A549 (cell line): Measurements from ENCODE around the gene HIVEP3. TPM values are rescaled to one million over a fixed set of nuclear protein-coding genes. Genes with fewer than 3 reads are reported as not detected.

Experiments
- ATAC-seq, 2 experiments: fragments of 200-7000 bp in 1 of 2; fragments of >200 bp in 1 of 2; cut with Nextera tagmentation in 1 of 2; cut with Tn5 transposase in 1 of 2; 3 replicates each; pipeline versions ENCODE4 v1.8.0 to v1.9.1; 2018 to 2020; ENCODE audit warnings: mild to moderate bottlenecking in 1 of 2, moderate library complexity in 1 of 2
- CTCF ChIA-PET: fragments of 300-600 bp; sonication (Branson Sonifier 250); formaldehyde crosslinking; extraction: SDS; loops from one replicate; lab custom pipeline; 2021; ENCODE audit warnings: antibody characterized with exemption, inconsistent platforms; lab: Yijun Ruan, JAX
- POLR2A ChIA-PET: fragments of 350-600 bp; formaldehyde crosslinking; extraction: SDS; loops from one replicate; lab custom pipeline; 2021; ENCODE audit warnings: antibody characterized with exemption, inconsistent platforms; lab: Yijun Ruan, JAX
- DNase-seq, 2 experiments: peaks; one replicate each; pipeline versions ENCODE4 v3.0.0 to v3.0.0-alpha.2; 2011 to 2016; ENCODE audit warnings: low read depth in 1 of 2, low spot score in 1 of 2
- FAIRE-seq: peaks from 2 replicates; lab custom pipeline; 2011; peaks lifted over from hg19 to GRCh38; lab: Jason Lieb, UNC
- H3K27ac ChIP-seq, 2 experiments: fragments of >200 bp; sonication (Bioruptor Twin); formaldehyde crosslinking; 3 replicates each; pipeline ENCODE4 v1.5.1; 2016 to 2017
- H3K4me1 ChIP-seq: fragments of >200 bp; sonication (Bioruptor Twin); formaldehyde crosslinking; 3 replicates; pipeline ENCODE4 v1.6.1; 2016
- H3K4me2 ChIP-seq: fragments of >200 bp; sonication (Bioruptor Twin); formaldehyde crosslinking; 3 replicates; pipeline ENCODE4 v1.6.1; 2016
- H3K4me3 ChIP-seq: fragments of >200 bp; sonication (Bioruptor Twin); formaldehyde crosslinking; 3 replicates; pipeline ENCODE4 v1.5.1; 2016
- H3K9me3 ChIP-seq: fragments of >200 bp; sonication (Bioruptor Twin); formaldehyde crosslinking; 3 replicates; pipeline ENCODE4 v1.6.1; 2016
- BCL3 ChIP-seq: fragments of >200 bp; sonication (Bioruptor Twin); formaldehyde crosslinking; IDR thresholded peaks from 3 replicates; pipeline ENCODE4 v1.6.1; 2016
- BHLHE40 ChIP-seq: IDR thresholded peaks from 2 replicates; pipeline ENCODE4 v1.6.1; 2012; ENCODE audit warnings: low read depth, low read length, inconsistent platforms
- CBX8 ChIP-seq: fragments of 200-600 bp; sonication (generic); IDR thresholded peaks from 2 replicates; pipeline ENCODE4 v1.6.1; 2016
- CHD4 ChIP-seq: fragments of 200-600 bp; sonication (generic); IDR thresholded peaks from 2 replicates; pipeline ENCODE4 v1.6.1; 2016; ENCODE audit warnings: antibody characterized with exemption, mild to moderate bottlenecking, borderline replicate concordance
- E2F6 ChIP-seq: IDR thresholded peaks from 2 replicates; pipeline ENCODE4 v1.6.1; 2012; ENCODE audit warnings: low read depth, borderline replicate concordance
- EHMT2 ChIP-seq: fragments of 200-600 bp; sonication (generic); IDR thresholded peaks from 2 replicates; pipeline ENCODE4 v1.6.1; 2016; ENCODE audit warnings: antibody characterized with exemption, low read depth, mild to moderate bottlenecking, moderate library complexity
- ELK1 ChIP-seq: fragments of 150-350 bp; IDR thresholded peaks from 2 replicates; pipeline ENCODE4 v1.6.1; 2014; ENCODE audit warnings: low read depth, mild to moderate bottlenecking, low read length
- EP300 ChIP-seq, 2 experiments: fragments of >200 bp; sonication (Bioruptor Twin); formaldehyde crosslinking; IDR thresholded peaks; 2 replicates in 1 of 2; 3 replicates in 1 of 2; pipeline ENCODE4 v1.6.1; 2016 to 2017
- GATA3 ChIP-seq: IDR thresholded peaks from 2 replicates; pipeline ENCODE4 v1.6.1; 2012; ENCODE audit warnings: borderline replicate concordance
- HMGXB4 ChIP-seq: fragments of 250-450 bp; sonication (Bioruptor Pico); IDR thresholded peaks from 2 replicates; pipeline ENCODE4 v1.5.0; 2021; ENCODE audit warnings: mild to moderate bottlenecking, moderate library complexity, borderline replicate concordance
- HOXA7 ChIP-seq: fragments of 250-450 bp; sonication (Bioruptor Pico); IDR thresholded peaks from 2 replicates; pipeline ENCODE4 v1.5.0; 2020; ENCODE audit warnings: mild to moderate bottlenecking, moderate library complexity
- HOXB5 ChIP-seq: fragments of 250-450 bp; sonication (Bioruptor Pico); IDR thresholded peaks from 2 replicates; pipeline ENCODE4 v1.5.0; 2020; ENCODE audit warnings: mild to moderate bottlenecking, moderate library complexity
- JUN ChIP-seq, 2 experiments: fragments of >200 bp; sonication (Bioruptor Twin); formaldehyde crosslinking; IDR thresholded peaks; 2 replicates in 1 of 2; 3 replicates in 1 of 2; pipeline ENCODE4 v1.6.1; 2016 to 2017
- MAZ ChIP-seq: fragments of 150-350 bp; IDR thresholded peaks from 2 replicates; pipeline ENCODE4 v1.6.1; 2014; ENCODE audit warnings: antibody characterized with exemption, low read depth, low read length, borderline replicate concordance
- NPAS2 ChIP-seq: fragments of 250-450 bp; sonication (Bioruptor Pico); IDR thresholded peaks from 2 replicates; pipeline ENCODE4 v1.8.0; 2022; ENCODE audit warnings: mild to moderate bottlenecking, moderate library complexity, borderline replicate concordance
- NR3C1 ChIP-seq: fragments of >200 bp; sonication (Bioruptor Twin); formaldehyde crosslinking; IDR thresholded peaks from 3 replicates; pipeline ENCODE4 v1.6.1; 2017
- POLR2AphosphoS2 ChIP-seq: conservative IDR thresholded peaks from 2 replicates; pipeline ENCODE4 v1.6.1; 2012; ENCODE audit warnings: low read length, improper control_type of control experiment, inconsistent platforms
- RARB ChIP-seq: fragments of 250-450 bp; sonication (Bioruptor Pico); IDR thresholded peaks from 2 replicates; pipeline ENCODE4 v1.8.0; 2021; ENCODE audit warnings: mild to moderate bottlenecking, moderate library complexity
- RCOR1 ChIP-seq: fragments of 150-350 bp; IDR thresholded peaks from 2 replicates; pipeline ENCODE4 v1.6.1; 2014; ENCODE audit warnings: antibody characterized with exemption, low read length, low read depth
- RNF2 ChIP-seq: fragments of 200-600 bp; sonication (generic); IDR thresholded peaks from 2 replicates; pipeline ENCODE4 v1.6.1; 2016; ENCODE audit warnings: low read depth, mild to moderate bottlenecking, antibody characterized with exemption, moderate library complexity, borderline replicate concordance
- SMC3 ChIP-seq: fragments of >200 bp; sonication (Bioruptor Twin); formaldehyde crosslinking; IDR thresholded peaks from 3 replicates; pipeline ENCODE4 v1.6.1; 2018; ENCODE audit warnings: inconsistent platforms
- TFCP2L1 ChIP-seq: fragments of 250-450 bp; sonication (Bioruptor Pico); IDR thresholded peaks from 2 replicates; pipeline ENCODE4 v1.5.0; 2021; ENCODE audit warnings: mild to moderate bottlenecking
- TP53 ChIP-seq: fragments of 250-450 bp; sonication (Bioruptor Pico); IDR thresholded peaks from 2 replicates; pipeline ENCODE4 v1.5.0; 2021; ENCODE audit warnings: mild to moderate bottlenecking, moderate library complexity
- USF2 ChIP-seq: fragments of 450-650 bp; IDR thresholded peaks from 2 replicates; pipeline ENCODE4 v1.6.1; 2014; ENCODE audit warnings: antibody characterized with exemption
- ZC3H11A ChIP-seq: fragments of 450-650 bp; IDR thresholded peaks from 2 replicates; pipeline ENCODE4 v1.6.1; 2014; ENCODE audit warnings: antibody characterized with exemption, mild to moderate bottlenecking
- ZNF302 ChIP-seq: fragments of 250-450 bp; sonication (Bioruptor Pico); IDR thresholded peaks from 2 replicates; pipeline ENCODE4 v1.9.0; 2021; ENCODE audit warnings: inconsistent platforms, mild to moderate bottlenecking, moderate library complexity
- WGBS: methylation state at CpG from one replicate; pipeline ENCODE4 v1.1.6; 2017; ENCODE audit errors: missing lambda C conversion rate; 5-methylcytosine and 5-hydroxymethylcytosine counted together
- polyA plus RNA-seq, 4 experiments: library from polyadenylated mRNA; depleted of rRNA in 3 of 4; stranded (reverse); fragments of >200 nt; fragmentation: RNase III in 1 of 4; extraction: RNeasy Plus Mini Kit Qiagen cat#74134 plus additional on column Dnase treatment in 1 of 4; gene quantifications; 2 replicates in 3 of 4; 3 replicates in 1 of 4; pipeline ENCODE4 v1.2.3, GENCODE V29; 2011 to 2017

HIVEP3 gene
- polyA plus RNA-seq, 2 of the 4 experiments (the other 2 are of a cell fraction): 1.5 to 2.0 TPM

GRCh38 chr1:41535716-41536115 is 383.0 kb downstream of the HIVEP3 start:
- WGBS: 40% methylated on average over 5 of the region's 5 CpGs
- CTCF ChIA-PET: interaction anchor here (1.0 kb wide), 1 partner anchor 19 kb away, joined by 3 read pairs; no protein-coding TSS in a partner anchor
- TF ChIP-seq RNF2 (no peak), HOXA7 (no peak), BCL3 (no peak), TFCP2L1 (CRISPR knock-in tag) (no peak), RARB (no peak), RCOR1 (no peak), MAZ (no peak), HOXB5 (CRISPR knock-in tag) (no peak), ZNF302 (CRISPR knock-in tag) (no peak), NPAS2 (CRISPR knock-in tag) (no peak), BHLHE40 (no peak), GATA3 (no peak), HMGXB4 (CRISPR knock-in tag) (no peak), SMC3 (no peak), EHMT2 (no peak), JUN (IDR thresholded peaks at IDR 0.05) (no peak), ELK1 (no peak), ZC3H11A (no peak), CHD4 (no peak), E2F6 (no peak)

GRCh38 chr1:41535276-41535675 is 383.4 kb downstream of the HIVEP3 start:
- no peak for FAIRE-seq

More at GRCh38 chr1:41535716-41536115, 383.0 kb downstream of the HIVEP3 start:
- Histone ChIP-seq H3K4me1 (no peaks in the 10 kb centered on the region), H3K9me3 (no peaks in the 10 kb centered on the region), H3K4me2 (no peak overlapping the region), H3K4me3 (no peak overlapping the region), H3K27ac (no peak overlapping the region)
- ATAC-seq (no peak), DNase-seq (no peak), FAIRE-seq (no peak)
- POLR2A ChIA-PET: no interaction called here

More at GRCh38 chr1:41535276-41535675, 383.4 kb downstream of the HIVEP3 start:
- POLR2A ChIA-PET: no interaction called here
- H3K9me3 ChIP-seq: no peaks in the 10 kb centered on the region
- CTCF ChIA-PET: no interaction called here
- H3K4me1 ChIP-seq: no peaks in the 10 kb centered on the region
- H3K4me2 ChIP-seq: no peak overlapping the region
- WGBS: 58% methylated on average over 6 of the region's 6 CpGs
- H3K4me3 ChIP-seq: no peak overlapping the region
- TF ChIP-seq USF2: no peak
- no peak for TF ChIP-seq EP300 (IDR thresholded peaks at IDR 0.05)
- TF ChIP-seq POLR2AphosphoS2: no peak
- no peak for TF ChIP-seq NR3C1
- TF ChIP-seq BCL3: no peak
- TF ChIP-seq CBX8: no peak
- TF ChIP-seq TP53 (CRISPR knock-in tag): no peak
- TF ChIP-seq, all 56 proteins: peak for 0
- no peak for DNase-seq
- no peak overlapping the region for H3K27ac ChIP-seq
- ATAC-seq: no peak
